Tibial nerve (tissue), 4 donors: ENCODE measurements around the gene NMNAT1.

ENCODE experiments used
- CTCF ChIP-seq, 5 experiments: fragments of 200-600 bp in 3 of 5; fragments of 450-650 bp in 2 of 5; sonication (generic) in 3 of 5; IDR thresholded peaks; one replicate each; pipeline ENCODE4 v1.5.1; 2016 to 2019; ENCODE audit warnings: antibody characterized with exemption in 5 of 5, mild to moderate bottlenecking in 3 of 5, moderate library complexity in 2 of 5
- EP300 ChIP-seq, 2 donors: sonication (generic); formaldehyde crosslinking; IDR thresholded peaks; one replicate each; pipeline ENCODE4 v1.6.1; 2017; ENCODE audit warnings: antibody characterized with exemption in 2 of 2, mild to moderate bottlenecking in 1 of 2
- POLR2A ChIP-seq, 2 donors: fragments of 450-650 bp; IDR thresholded peaks; one replicate each; pipeline ENCODE4 v1.6.1; 2017; ENCODE audit warnings: antibody characterized with exemption in 2 of 2, mild to moderate bottlenecking in 2 of 2, moderate library complexity in 2 of 2

- TF ChIP-seq POLR2A (IDR thresholded peaks at IDR 0.05) (no peak), CTCF (IDR thresholded peaks at IDR 0.05) (no peak), EP300 (IDR thresholded peaks at IDR 0.05) (no peak)
These were observed 17.7 kb downstream of the NMNAT1 start for GRCh38 chr1:9960706-9961562.
